Measurements from ENCODE around the gene GGPS1.
"Not testable (repeated sequence)": the region's sequence is repeated elsewhere in the genome, so short reads cannot be mapped to it uniquely, and the experiment has no call there.

The GGPS1 gene

DNA sequence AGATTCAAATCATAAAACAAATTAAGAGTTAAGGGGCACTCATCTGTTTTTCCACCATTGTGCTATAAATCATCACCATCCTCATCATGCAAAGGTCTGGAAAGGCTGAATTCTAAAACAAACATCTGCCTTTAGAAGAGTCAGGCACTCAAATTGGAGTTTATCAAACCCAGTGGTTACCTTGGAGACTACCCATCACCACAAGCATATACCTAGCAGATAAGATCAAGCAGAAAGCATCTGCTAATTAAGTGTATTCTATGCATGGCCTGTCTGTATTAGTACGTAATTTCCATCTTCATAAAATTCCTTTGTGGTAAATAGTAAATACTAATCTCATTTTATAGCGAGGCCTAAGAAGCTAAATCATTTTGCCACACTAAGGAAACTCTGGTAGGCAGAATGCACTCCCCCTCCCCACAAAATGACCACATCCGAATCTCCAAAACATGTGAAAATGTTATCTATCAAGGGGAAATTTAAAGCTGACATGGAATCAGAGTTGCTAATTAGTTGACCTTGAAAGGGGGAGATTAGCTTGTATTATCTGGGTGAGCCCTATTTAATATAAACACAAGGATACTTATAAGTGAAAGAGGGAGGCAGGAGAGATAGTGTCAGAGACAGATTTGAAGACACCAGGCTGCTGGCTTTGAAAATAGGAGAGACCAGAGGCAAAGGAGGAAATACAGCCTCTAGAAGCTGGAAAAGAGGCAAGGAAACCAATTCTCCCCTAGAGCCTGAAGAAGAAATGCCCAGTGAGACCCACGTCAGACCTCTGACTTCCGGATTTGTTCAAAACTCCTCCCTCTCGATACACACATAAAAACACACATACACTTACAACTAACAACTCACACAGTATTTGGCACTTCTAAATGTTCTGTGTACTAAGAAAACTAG is 23.6 kb upstream of the GGPS1 start:
- no peak for DNase-seq (ENCODE audit: low read depth)

DNA sequence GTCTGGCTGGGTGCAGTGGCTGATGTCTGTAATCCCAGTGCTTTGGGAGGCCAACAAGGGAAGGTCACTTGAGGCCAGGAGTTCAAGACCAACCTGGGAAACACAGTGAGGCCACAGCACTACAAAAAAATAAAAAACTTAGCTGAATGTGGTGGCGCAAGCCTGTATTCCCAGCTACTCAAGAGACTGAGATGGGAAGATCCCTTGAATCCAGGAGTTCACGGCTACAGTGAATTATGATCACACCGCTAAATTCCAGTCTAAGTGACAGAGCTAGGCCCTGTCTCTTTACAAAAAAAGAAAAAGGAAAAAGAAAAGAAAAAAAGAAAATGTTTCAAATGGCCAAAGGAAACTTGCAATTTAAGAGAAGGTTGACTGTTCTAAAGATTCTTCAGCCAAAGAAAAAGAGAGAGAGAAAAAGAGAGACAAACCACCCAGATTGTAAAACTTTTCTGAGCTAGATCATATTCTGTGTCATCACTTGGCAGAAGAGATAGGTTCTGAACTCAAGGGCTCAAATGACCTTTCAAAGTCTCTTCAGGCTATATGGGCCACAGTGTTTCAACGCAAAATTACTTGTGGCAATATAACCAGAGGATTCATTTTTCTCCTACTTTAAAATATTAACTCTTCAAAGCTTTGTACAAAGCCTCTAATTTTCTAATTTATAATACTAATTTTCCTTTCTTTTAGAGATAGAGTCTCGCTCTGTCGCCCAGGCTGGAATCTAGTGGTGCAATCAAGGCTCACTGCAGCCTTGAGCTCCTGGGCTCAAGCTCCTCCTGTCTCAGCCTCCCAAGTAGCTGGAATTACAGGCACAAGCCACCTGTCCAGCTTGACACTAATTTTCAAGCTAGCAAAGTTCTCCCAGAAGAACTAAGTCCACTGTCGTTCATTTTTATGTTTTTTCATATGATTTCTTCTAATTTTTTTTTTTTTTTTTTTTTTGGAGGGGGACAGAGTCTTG is 20.9 kb upstream of the GGPS1 start:
- no peak for DNase-seq (ENCODE audit: low read depth)

DNA sequence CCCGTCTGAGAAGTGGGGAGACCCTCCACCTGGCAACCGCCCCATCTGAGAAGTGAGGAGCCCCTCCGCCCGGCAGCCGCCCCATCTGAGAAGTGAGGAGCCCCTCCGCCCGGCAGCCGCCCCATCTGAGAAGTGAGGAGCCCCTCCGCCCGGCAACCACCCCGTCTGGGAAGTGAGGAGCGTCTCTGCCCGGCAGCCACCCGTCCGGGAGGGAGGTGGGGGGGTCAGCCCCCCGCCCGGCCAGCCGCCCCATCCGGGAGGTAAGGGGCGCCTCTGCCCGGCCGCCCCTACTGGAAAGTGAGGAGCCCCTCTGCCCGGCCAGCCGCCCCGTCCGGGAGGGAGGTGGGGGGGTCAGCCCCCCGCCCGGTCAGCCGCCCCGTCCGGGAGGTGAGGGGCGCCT is 19.2 kb upstream of the GGPS1 start:
- DNase-seq (ENCODE audit: low read depth) = not testable (repeated sequence)

DNA sequence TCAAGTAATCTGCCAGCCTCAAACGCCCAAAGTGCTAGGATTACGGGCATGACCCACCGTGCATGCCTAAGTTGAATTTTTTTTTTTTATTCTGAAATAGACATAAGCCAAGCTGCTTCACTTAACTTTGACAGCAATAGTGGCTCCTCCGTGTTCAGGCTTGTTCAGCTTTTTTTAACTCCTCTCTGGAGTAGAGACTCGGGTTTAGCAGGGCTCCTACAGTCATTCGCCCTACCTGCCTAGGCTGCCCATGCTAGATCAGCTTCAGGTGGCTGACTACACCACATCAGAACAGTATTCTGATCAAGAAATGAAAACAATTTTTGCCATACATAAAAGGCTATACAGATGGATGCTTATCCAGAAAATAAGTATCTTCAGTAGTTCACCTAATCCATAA is 15.1 kb upstream of the GGPS1 start:
- no peak for DNase-seq (ENCODE audit: low read depth)

DNA sequence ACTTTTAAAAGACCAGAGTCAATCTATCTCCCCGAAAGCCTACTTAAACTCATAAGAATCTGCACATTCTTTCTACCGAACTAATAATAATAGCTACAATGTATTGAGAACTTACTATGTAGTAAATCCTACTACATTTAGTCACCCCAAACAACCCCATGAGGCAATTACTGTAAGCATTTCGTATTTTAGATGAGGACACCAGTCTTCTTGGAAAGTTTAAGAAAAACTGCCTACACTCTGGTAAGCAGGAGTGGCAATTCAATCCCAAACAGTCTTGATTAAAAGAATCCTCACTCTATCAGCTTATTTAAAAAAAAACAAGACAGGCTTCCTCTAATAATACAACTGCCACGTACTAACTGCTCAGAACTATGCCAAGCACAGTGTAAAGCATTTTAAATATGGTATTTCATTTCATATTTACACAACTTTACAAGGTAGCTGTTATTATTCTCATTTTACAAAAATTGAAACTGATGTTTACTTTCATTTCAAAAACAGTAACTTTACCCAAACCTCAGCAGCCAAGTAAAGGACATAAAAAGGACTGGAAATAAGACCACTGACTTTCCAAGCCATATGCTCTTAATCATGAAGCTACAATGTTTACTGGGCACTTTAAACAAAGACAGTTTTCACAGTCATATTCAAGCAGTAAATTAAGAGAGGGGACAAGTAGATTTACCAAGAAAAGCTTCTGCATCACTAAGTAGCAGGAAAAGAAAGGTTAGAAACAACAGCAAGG is 14.3 kb upstream of the GGPS1 start:
- no peak for DNase-seq (ENCODE audit: low read depth)

DNA sequence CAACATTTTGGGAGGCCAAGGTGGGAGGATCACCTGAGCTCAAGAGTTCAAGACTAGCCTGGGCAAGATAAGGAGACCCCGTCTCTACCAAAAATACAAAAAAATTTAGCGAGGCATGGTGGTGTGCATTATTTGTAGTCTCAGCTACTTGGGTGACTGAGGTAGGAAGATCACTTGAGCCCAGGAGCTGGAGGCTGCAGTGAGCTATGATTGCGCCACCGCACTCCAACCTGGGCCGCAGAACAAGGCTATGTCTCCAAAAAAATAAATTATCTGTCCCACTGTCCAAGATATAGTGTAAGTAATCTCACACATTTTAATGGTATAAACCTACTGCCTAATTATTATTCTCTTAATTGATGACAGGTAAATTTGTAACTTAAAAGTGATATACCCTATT is 13.2 kb upstream of the GGPS1 start:
- no peak for DNase-seq (ENCODE audit: low read depth)

DNA sequence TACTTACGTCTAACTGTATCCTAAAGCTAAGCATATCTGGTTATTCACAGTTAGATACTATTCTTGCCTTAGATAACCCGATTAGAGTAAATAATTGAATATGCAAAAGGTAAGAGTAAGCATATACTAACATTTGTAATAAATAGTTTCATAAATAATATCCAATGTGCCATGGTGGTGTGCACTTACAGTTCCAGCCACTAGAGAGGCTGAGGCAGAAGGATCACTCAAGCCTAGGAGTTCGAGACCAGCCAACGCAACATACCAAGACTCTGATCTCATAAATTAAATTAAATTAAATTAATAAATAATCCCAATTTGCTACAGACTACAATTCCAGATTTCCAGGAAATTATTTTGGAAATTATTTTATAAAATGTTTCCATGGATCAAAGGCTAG is 12.6 kb upstream of the GGPS1 start:
- no peak for DNase-seq (ENCODE audit: low read depth)

DNA sequence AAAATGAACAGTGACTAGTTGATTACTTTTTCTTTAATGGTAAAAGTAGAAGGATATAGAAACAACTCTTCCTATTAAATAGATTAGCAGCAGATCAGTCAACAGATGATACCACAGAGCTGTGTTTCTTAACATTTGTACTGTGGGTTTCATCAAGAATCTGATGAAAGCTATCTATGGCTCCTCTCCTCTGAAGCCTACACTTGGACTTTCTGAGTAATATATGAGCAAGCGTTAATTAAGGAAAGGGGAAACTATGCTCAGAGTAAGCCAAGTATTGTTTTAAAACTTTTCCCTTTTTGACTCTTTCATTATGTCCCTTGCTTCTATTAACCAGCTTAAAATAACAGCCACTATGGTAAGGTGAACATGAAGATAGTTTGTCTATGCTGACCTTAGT is 11.2 kb upstream of the GGPS1 start:
- no peak for DNase-seq (ENCODE audit: low read depth)

DNA sequence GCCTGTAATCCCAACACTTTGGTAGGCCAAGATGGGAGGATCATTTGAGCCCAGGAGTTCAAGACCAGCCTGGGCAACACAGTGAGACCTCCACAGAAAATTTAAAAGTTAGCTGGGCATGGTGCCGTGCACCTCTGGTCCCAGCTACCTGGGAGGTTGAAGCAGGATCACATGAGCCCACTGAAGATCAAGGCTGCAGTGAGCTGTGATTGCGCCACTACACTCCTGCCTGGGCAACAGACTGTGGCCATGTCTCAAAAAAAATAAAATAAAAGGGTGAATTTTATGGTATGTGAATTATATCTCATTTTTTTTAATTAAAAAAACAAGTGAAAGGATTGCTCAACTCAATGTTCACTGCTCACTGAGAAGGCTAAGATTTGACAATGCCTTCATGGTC is 9.1 kb upstream of the GGPS1 start:
- no peak for DNase-seq (ENCODE audit: low read depth)

DNA sequence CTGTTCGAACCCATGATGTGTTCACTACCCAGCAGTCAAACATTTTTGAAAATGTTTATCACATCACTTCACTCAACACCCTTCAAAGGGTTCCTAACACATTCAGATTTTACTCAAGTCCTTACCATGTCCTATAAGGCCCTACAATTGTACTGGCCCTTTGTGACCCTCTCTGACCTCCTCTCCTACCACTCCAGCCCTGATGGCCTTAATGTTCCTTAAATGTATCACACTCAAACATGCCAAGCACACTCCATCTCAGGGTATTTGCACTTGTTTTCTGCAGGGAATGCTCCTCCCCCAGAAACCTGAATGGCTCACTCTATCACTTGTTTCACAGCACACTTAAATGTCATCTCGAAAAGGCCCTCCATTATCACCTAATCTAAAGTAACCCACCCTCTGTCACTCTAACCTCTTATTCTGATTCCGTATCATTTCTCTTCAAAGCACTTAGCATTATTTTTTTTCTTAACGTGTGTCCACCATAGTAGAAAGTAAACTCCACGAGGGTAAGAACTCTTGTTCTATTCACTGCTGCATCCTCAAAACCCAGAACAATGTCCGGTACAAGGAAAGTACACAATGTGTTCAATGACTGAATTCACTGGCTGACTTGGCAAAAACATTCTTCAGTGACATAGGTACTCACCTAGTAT is 7.7 kb upstream of the GGPS1 start:
- no peak for DNase-seq (ENCODE audit: low read depth)

DNA sequence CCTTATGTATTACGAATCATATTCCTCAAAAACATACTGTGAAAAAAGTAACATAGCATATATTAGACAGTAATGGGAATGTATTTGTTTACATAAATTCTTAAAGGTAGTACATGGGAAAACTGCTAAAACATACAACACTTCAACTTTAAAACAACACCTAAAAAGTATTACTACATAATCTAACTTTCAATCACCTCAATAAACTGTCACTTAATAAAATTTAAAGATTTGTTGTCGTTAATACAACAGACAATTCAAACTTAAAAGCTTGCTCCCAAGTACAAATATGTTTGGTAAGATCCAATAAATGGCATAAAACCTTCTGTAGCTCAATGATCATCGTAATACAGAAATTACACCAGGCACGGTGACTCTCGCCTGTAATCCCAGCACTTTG is 4.1 kb upstream of the GGPS1 start:
- no peak for DNase-seq (ENCODE audit: low read depth)

DNA sequence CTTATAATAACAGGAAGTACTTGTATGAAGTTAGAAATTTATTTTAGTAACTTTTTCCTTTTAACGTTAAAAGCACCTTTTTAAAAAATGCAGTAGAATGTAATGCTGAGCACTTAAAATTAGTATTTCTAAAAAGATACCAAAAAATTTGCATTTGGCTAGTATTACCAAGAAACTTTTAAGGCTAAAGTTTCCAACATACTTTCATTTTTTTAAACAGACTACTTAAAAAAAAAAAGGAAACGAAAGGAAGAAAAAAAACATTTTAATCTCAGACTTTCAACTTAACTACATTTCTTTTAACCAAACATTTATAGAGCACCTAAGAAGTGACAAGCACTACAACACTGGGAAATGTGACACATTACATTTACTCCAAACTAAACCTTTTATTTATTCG is 3.2 kb upstream of the GGPS1 start:
- DNase-seq (ENCODE audit: low read depth) = no peak

DNA sequence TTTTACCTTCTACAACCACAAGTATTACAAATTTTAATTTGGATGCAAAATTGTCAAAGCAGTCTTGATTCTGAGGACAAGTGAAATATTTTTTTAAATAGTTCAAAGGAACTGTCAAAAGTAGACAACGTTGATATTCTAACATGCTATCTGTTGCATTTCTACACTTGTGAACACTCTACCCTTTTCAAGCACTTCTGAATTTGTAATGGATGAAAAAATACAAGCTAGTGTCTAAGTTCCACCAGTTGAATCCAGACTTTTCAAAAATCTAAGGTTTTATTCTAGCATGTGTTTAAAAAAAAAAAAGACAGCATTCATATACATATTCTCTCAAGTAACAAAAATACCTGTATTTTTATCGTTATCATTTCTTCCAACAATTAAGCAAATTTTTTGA is 2.5 kb upstream of the GGPS1 start:
- no peak for DNase-seq (ENCODE audit: low read depth)

DNA sequence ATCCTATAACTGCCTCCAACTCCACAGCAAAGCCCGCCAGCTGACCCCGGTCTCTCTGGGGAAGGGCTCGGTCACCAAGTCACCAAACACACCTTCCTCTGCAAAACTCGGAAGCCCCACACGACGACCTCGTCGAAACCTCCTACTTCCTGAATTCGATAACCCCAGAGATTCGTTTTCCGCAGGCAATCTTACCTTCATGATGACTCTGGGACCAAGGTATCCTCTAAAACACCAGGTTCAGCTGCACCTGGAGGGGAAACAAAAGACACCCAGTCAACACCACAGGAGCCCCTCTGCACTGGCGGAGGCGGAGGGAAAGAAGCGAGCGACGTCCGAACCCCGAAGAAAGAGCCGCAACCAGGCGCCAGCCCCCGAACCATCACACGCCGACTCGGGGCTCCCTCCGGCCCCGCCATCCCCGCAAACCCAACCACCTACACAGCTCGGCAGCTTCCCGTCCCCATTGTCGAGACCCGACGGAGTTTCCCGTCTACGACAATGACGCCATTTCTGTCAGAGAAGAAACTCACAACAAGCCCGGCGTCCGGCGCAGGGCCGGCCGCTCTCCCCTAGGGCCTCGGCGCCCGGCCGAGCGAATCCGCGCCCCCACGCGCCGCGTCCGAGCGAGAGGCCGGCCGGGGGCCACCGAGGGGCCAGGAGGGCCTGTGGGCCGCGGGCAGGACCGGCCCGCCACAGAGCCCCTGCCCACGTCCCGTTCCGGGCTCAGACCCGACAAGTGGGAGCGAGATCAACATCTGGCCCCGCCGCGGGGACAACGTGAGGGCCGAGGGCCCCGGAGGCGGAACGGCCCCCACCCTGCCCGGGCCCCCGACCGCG is 1.4 kb upstream of the GGPS1 start:
- peak; percentile 40 for DNase-seq (ENCODE audit: low read depth)

DNA sequence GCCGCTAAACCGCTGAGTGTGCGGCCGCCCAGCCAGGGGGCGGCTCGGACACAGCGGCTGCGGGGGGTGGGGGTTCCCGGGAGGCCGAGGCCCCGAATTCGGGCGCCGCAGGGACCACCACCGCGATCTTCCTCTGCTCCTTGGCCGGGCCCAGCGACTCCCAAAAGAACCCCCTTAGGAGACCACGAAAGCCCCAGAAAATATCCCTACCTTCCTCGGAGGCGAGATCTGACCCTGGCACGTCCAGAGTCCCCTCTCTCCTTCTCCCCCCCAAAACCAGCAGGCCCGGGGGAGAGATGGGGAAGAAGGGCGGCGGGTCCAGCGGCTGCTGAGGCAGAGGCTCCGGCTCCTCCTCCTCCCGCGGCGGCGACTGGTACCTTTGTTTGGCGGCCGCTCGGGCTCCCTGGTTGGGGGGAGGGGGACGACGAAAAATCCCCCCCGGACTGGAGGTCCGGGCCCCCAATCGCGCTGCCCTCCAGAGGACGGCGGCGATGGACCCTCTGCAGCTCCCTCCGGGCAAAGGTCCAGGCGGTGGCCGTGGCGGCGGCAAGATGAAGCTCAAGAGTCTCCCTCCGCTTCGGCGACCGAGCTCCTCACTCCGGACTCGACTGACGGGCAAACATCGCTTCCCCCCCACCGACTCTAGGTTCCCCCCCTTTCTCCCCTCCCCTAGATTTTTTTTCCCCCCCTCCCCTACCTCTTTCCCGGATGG is 655 bp upstream of the GGPS1 start, which contains the start of gene ARID4B:
Gene ARID4B, minus strand, starts transcription at position 621 of the 712 bp plus-strand sequence. CDS start 1,260 bp downstream, outside the sequence.
- peak; percentile 36 for DNase-seq (ENCODE audit: low read depth)

DNA sequence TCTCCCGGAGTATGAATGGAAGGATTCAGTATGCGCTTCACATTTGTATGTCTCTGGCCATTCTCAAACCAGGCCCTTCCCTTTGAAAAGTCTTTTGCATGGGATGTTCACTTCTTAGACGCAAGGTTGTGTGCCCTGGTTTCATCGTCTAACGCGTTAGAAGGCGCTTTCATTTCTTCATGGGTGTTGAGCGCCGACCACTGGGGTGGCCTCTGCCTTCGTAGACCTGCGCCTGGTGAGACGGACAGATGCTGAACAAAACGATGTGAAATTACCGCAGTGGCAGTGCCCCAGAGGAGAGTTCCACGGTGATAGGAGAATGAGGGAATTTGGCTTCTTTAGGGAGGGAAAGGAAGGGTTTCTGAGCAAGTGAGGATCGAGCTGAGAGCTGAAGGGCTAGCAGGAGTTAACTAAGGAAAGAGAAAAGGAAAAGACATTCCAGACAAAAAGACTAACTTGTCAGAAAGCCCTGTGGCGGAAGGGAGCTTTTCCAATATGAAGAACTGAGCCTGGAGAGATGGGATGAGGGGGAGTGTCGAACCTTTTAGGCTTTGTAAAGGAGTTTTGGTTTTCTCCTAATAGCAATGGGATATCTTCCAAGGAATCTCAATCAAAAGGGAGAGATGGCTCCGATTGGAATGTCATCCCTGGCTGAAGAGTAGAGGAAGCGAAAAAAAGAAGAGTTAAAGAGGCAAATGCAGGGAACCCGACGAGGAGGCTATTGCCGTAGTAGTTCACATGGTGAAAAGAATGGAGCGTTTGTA is 951 bp downstream of the GGPS1 start:
- peak; percentile 24 for DNase-seq (ENCODE audit: low read depth)

DNA sequence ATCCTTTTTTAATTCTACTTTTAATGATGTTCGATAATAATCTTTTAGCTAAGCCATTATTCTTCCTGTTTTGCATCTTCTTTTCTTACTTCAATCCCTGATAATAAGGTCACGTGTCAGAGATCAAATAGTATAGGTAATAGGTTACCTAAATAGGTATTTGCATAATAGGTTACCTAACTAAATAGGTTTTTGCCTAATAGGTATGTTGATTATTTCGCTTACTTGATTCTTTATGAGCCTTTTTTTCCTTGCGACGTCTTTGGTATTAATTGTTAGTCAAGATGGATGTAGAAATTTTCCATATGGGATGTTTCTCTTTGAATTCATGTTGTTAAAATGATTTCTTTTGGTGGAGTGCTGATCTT is 2.5 kb downstream of the GGPS1 start:
- no peak for DNase-seq (ENCODE audit: low read depth)

DNA sequence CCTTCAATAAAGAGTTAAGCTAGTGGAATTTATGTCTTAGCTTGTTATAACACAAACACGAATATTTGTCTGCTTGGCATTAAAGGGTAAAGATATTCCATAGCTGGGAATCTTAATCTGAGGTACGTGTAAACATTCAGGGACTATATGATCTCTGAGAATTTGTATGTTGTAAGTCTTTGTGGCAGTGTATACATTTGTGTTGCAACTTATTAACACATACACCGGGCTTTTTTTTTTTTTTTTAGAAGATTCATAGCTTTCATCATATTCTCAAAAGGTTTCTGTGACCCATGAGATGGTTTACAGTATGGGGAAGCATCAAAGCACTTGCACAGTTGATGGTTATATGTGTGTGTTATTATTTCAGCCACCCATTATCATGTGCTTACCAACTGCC is 3.0 kb downstream of the GGPS1 start:
- DNase-seq (ENCODE audit: low read depth) = no peak

DNA sequence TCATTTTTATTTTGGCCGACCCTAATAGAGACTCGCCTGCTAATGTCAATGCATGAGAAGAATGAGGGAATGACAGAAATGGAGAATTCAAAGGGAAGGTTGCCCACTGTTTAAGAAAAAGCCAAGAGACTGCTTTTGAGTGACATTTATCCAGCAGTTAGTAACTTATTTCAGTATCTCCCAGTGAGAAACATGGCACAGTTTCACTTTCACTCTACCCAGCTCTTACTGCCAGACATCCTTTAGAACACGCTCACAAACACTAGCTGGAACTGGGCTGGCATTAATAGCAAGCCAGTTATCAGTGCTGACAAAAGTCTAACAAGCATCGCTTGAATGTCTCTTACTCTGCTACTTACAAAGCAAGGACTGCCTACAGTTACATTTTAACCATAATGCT is 8.5 kb downstream of the GGPS1 start:
- no peak for DNase-seq (ENCODE audit: low read depth)
